ENCODE measurements around the gene UBE2D3.

The UBE2D3 gene

DNA sequence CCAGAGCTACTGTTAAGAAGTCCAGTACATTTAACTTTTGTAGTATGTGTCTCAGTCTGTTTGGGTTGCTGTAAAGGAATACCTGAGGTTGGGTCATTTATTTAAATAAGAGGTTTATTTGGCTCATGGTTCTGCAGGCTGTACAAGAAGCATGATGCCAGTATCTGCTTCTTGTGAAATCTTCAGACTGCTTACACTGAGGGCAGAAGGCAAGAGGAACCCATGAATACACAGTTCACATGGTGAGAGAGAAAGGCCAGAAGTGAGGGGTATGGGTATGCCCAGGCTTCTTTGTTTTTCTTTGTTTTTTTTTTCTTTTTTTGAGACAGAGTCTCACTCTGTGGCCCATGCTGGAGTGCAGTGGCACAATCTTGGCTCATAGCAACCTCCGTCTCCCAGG lies 35.4 kb upstream of the UBE2D3 start:
- TF ChIP-seq, protein P1, sequence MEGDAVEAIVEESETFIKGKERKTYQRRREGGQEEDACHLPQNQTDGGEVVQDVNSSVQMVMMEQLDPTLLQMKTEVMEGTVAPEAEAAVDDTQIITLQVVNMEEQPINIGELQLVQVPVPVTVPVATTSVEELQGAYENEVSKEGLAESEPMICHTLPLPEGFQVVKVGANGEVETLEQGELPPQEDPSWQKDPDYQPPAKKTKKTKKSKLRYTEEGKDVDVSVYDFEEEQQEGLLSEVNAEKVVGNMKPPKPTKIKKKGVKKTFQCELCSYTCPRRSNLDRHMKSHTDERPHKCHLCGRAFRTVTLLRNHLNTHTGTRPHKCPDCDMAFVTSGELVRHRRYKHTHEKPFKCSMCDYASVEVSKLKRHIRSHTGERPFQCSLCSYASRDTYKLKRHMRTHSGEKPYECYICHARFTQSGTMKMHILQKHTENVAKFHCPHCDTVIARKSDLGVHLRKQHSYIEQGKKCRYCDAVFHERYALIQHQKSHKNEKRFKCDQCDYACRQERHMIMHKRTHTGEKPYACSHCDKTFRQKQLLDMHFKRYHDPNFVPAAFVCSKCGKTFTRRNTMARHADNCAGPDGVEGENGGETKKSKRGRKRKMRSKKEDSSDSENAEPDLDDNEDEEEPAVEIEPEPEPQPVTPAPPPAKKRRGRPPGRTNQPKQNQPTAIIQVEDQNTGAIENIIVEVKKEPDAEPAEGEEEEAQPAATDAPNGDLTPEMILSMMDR (conservative IDR thresholded peaks at IDR 0.05): no peak
- H3K27ac ChIP-seq: no peak overlapping the region

DNA sequence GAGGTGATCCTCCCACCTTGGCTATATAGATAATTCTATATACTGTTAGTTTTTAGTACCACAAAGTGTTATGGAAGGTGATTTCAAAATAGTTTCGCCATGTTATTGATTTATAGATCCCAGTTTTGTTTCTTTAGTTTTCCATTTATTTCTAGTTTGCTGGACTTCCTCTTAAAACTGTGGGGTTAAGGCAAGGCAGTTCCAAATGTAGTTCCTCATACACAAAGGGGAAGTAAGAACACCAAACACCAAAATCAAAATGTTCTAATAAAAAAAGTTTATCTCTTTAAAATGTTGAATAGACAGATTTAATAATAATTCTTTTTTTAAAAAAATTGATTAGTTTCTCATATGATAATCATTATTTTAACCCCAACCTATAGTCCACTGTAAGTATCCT lies 34.7 kb upstream of the UBE2D3 start:
- no peak overlapping the region for H3K27ac ChIP-seq
- TF ChIP-seq, protein P1 (conservative IDR thresholded peaks at IDR 0.05): no peak

DNA sequence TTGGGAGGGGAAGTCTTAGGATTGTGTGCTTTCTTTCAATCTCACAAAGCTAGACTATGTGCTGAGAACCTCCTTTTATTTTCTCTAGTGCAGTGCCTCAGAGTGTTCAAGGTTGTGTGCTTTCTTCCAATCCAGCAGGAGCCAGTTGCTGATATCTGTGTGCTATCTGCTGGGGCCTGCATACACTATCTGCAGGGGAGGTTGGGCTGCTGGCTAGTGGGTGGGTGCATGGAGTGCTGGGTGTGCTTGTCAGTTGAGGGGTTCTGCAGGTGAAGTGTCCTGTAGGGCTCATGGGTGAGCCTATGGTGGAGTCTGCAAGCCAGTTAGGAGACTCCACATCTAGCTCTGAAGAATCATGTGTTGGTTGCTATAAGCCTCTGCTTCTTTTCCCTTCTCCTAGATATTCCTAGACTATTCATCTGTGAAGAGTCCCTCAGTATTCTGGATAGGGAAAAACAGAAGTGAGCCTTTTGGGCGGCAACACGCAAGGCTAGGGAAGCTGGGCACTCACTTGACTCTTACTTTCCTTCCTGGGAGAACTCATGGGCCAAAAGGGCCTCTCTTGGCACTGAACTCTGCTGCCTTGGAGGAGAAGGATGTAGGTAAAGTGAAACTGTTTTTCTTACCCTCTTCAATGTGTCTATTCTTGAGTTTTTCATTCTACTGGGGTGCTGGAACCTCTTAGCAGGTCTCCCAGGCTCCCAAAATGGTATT lies 33.4 kb upstream of the UBE2D3 start:
- TF ChIP-seq, protein P1 (conservative IDR thresholded peaks at IDR 0.05): no peak
- H3K27ac ChIP-seq: no peak overlapping the region

DNA sequence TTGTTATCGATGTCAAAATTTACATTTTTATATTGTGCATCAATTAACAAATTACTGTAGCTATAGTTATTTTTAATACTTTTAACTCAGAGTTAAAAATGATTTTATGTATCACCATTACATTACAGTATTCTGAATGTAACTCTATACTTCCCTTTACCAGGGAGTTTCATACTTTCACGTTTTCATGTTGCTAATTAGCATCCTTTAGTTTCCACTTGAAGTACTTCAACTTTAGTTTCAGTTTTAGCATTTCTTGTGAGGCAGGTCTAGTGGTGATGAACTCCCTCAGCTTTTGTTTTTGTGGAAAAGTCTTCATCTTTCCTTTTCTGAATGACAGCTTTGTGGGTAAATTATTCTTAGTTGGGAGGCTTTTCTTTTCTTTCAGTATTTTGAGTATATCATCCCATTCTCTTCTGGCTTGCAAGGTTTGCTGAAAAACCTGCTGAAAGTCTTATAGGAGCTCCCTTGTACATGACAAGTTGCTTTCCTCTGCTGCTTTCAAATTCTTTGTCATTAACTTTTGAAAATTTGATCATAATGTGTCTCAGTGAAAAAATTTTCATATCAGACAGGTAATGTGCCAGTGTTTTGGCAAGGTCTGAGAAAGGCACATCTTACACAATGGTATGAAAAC lies 31.6 kb upstream of the UBE2D3 start:
- TF ChIP-seq, protein P1 (conservative IDR thresholded peaks at IDR 0.05): no peak
- H3K27ac ChIP-seq: no peak overlapping the region

DNA sequence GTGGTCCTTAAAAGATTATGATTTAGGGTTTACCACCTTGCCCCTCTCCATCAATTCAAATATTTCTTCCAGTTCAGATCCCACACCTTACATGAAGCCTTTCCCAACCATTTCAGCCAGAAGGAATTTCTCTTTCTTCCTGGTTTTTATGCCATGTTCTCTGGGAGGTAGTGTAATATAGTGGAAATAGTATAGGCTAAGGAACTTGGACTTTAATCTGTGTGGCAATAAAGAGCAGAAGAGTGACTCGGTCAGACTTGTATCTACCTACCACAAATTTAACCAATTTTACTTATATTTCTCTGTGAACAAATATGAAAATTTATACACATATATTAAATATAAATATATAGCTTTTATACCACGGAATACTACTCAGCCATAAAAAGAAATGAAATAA lies 23.0 kb upstream of the UBE2D3 start:
- H3K27ac ChIP-seq: no peak overlapping the region
- TF ChIP-seq, protein P1 (conservative IDR thresholded peaks at IDR 0.05): no peak

DNA sequence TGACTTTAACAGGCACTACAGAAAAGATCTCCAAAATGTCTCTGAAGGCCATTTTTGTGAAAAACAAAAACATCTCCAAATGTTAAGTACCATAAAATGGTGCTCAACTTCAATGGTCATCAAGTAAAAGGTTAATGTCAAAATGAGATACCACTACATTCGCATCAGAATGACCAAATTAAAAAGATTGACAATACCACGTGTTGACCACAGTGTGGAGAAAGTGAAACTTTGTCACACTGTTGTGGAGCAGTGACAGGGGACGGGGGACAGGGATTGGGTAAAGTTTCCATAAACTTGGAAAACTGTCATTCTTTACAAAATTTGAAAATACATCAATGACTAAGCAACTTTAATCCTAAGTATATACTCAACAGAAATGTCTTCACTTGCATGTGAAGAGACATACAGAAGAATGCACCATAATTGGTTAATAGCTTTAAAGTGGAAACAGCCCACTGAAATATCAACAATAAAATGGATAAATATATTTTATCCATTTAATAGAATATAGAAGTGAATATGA lies 22.3 kb upstream of the UBE2D3 start:
- TF ChIP-seq, protein P1 (conservative IDR thresholded peaks at IDR 0.05): no peak
- H3K27ac ChIP-seq: no peak overlapping the region

DNA sequence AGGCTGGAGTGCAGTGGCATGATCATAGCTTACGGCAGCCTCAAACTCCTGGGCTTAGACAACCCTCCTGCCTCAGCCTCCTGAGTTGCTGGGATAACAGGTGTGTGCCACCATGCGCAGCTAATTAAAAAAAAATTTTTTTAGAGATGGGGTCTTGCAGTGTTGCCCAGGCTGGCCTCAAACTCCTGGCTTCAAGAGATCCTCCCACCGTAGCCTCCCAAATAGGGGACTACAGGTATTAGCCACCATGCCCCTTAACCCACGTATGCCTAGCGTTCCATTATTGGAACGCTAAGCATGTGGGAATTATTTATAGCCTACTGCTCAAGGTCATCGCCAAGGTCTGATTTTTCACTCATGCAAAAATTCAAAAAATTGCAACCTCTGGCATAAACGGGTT lies 20.3 kb upstream of the UBE2D3 start:
- TF ChIP-seq, protein P1 (conservative IDR thresholded peaks at IDR 0.05): no peak
- H3K27ac ChIP-seq: no peak overlapping the region
